Stimulated activated naive CD8-positive, alpha-beta T cell treated with anti-CD3 and anti-CD28 coated beads, Interleukin-15, Interleukin-2, amounts not matched to agents 100 ng/mL and 50 ng/mL, for 24 hours (primary cell): ENCODE data around the gene VMP1.
"Not testable (repeated sequence)": the region's sequence is repeated elsewhere in the genome, so short reads cannot be mapped to it uniquely, and the experiment has no call there.

ENCODE experiments used
- H3K27ac Mint-ChIP-seq: one replicate; pipeline ENCODE4 v1.8.0; 2021; ENCODE audit warnings: mild to moderate bottlenecking, mixed read lengths
- H3K27me3 Mint-ChIP-seq: one replicate; pipeline ENCODE4 v1.8.0; 2021; ENCODE audit warnings: mixed read lengths
- H3K36me3 Mint-ChIP-seq: one replicate; pipeline ENCODE4 v1.8.0; 2021; ENCODE audit warnings: low read depth, mixed read lengths
- H3K4me1 Mint-ChIP-seq: one replicate; pipeline ENCODE4 v1.8.0; 2021; ENCODE audit warnings: low read depth, mixed read lengths
- H3K4me3 Mint-ChIP-seq: one replicate; pipeline ENCODE4 v1.8.0; 2021; ENCODE audit warnings: mild to moderate bottlenecking, mixed read lengths
- H3K9me3 Mint-ChIP-seq: one replicate; pipeline ENCODE4 v1.8.0; 2021; ENCODE audit warnings: mixed read lengths

Gene VMP1

GRCh38 chr17:59790910-59791309 is 83.5 kb downstream of the VMP1 start:
- Mint-ChIP-seq H3K4me3 (no peak overlapping the region), H3K36me3 (peaks cover 40% of the 10 kb centered on the region), H3K27me3 (no peaks in the 10 kb centered on the region), H3K9me3 (no peaks in the 10 kb centered on the region), H3K27ac (peak overlapping the region; percentile 86), H3K4me1 (peaks cover 49% of the 10 kb centered on the region)

GRCh38 chr17:59791603-59792457 is 84.4 kb downstream of the VMP1 start:
- Mint-ChIP-seq H3K36me3 (peaks cover 44% of the 10 kb centered on the region), H3K4me3 (no peak overlapping the region), H3K27ac (peak overlapping the region; percentile 32), H3K4me1 (peaks cover 40% of the 10 kb centered on the region), H3K9me3 (no peaks in the 10 kb centered on the region), H3K27me3 (no peaks in the 10 kb centered on the region)

- peaks cover 37% of the 10 kb centered on the region for H3K4me1 Mint-ChIP-seq
Observed at GRCh38 chr17:59792458-59792823, 85.0 kb downstream of the VMP1 start.

GRCh38 chr17:59793205-59793604 is 85.8 kb downstream of the VMP1 start:
- H3K27ac Mint-ChIP-seq, result no peak overlapping the region

More at GRCh38 chr17:59792458-59792823, 85.0 kb downstream of the VMP1 start:
- H3K27ac Mint-ChIP-seq, result peak overlapping the region; percentile 32
- not testable (repeated sequence) for H3K9me3 Mint-ChIP-seq, H3K4me3 Mint-ChIP-seq, H3K27me3 Mint-ChIP-seq
- peaks cover 39% of the 10 kb centered on the region for H3K36me3 Mint-ChIP-seq

GRCh38 chr17:59796138-59796537 is 88.7 kb downstream of the VMP1 start:
- peaks cover 31% of the 10 kb centered on the region for H3K4me1 Mint-ChIP-seq
- no peaks in the 10 kb centered on the region for H3K9me3 Mint-ChIP-seq
- no peak overlapping the region for H3K4me3 Mint-ChIP-seq
- peak overlapping the region; percentile 8 for H3K27ac Mint-ChIP-seq
- peaks cover 31% of the 10 kb centered on the region for H3K36me3 Mint-ChIP-seq
- H3K27me3 Mint-ChIP-seq, result no peaks in the 10 kb centered on the region

More at GRCh38 chr17:59793205-59793604, 85.8 kb downstream of the VMP1 start:
- H3K4me1 Mint-ChIP-seq, result peaks cover 38% of the 10 kb centered on the region
- no peaks in the 10 kb centered on the region for H3K27me3 Mint-ChIP-seq
- peaks cover 44% of the 10 kb centered on the region for H3K36me3 Mint-ChIP-seq
- H3K4me3 Mint-ChIP-seq, result no peak overlapping the region
- no peaks in the 10 kb centered on the region for H3K9me3 Mint-ChIP-seq

- H3K36me3 Mint-ChIP-seq, result peaks cover 28% of the 10 kb centered on the region
- H3K27ac Mint-ChIP-seq, result peak overlapping the region; percentile 19
- no peaks in the 10 kb centered on the region for H3K9me3 Mint-ChIP-seq
- H3K27me3 Mint-ChIP-seq, result no peaks in the 10 kb centered on the region
- peaks cover 29% of the 10 kb centered on the region for H3K4me1 Mint-ChIP-seq
- H3K4me3 Mint-ChIP-seq, result no peak overlapping the region
Observed at GRCh38 chr17:59796785-59797205, 89.3 kb downstream of the VMP1 start.

- Mint-ChIP-seq H3K27me3 (no peaks in the 10 kb centered on the region), H3K9me3 (no peaks in the 10 kb centered on the region), H3K36me3 (peaks cover 25% of the 10 kb centered on the region), H3K27ac (peak overlapping the region; percentile 10), H3K4me1 (peaks cover 25% of the 10 kb centered on the region), H3K4me3 (no peak overlapping the region)
Observed at GRCh38 chr17:59798111-59798510, 90.7 kb downstream of the VMP1 start.

GRCh38 chr17:59800530-59800942 is 93.1 kb downstream of the VMP1 start:
- Mint-ChIP-seq H3K27ac (no peak overlapping the region), H3K36me3 (peaks cover 21% of the 10 kb centered on the region), H3K4me3 (no peak overlapping the region), H3K9me3 (no peaks in the 10 kb centered on the region), H3K27me3 (no peaks in the 10 kb centered on the region), H3K4me1 (peaks cover 37% of the 10 kb centered on the region)

- Mint-ChIP-seq H3K36me3 (peaks cover 16% of the 10 kb centered on the region), H3K4me3 (no peak overlapping the region), H3K4me1 (peaks cover 37% of the 10 kb centered on the region), H3K27ac (no peak overlapping the region), H3K9me3 (no peaks in the 10 kb centered on the region), H3K27me3 (no peaks in the 10 kb centered on the region)
Observed at GRCh38 chr17:59802160-59802559, 94.7 kb downstream of the VMP1 start.

- no peak overlapping the region for H3K27ac Mint-ChIP-seq
- H3K4me1 Mint-ChIP-seq, result peaks cover 19% of the 10 kb centered on the region
- H3K27me3 Mint-ChIP-seq, result no peaks in the 10 kb centered on the region
- H3K9me3 Mint-ChIP-seq, result no peaks in the 10 kb centered on the region
- no peak overlapping the region for H3K4me3 Mint-ChIP-seq
- peaks cover 22% of the 10 kb centered on the region for H3K36me3 Mint-ChIP-seq
Observed at GRCh38 chr17:59804901-59805465, 97.5 kb downstream of the VMP1 start.

GRCh38 chr17:59806322-59806721 is 98.9 kb downstream of the VMP1 start:
- H3K27me3 Mint-ChIP-seq, H3K9me3 Mint-ChIP-seq, H3K4me3 Mint-ChIP-seq, H3K27ac Mint-ChIP-seq: not testable (repeated sequence)
- H3K36me3 Mint-ChIP-seq, result peaks cover 26% of the 10 kb centered on the region
- H3K4me1 Mint-ChIP-seq, result peaks cover 18% of the 10 kb centered on the region

- no peaks in the 10 kb centered on the region for H3K27me3 Mint-ChIP-seq
- H3K9me3 Mint-ChIP-seq, result no peaks in the 10 kb centered on the region
- peaks cover 33% of the 10 kb centered on the region for H3K4me1 Mint-ChIP-seq
- peaks cover 38% of the 10 kb centered on the region for H3K36me3 Mint-ChIP-seq
- no peak overlapping the region for H3K27ac Mint-ChIP-seq
- no peak overlapping the region for H3K4me3 Mint-ChIP-seq
Observed at GRCh38 chr17:59807892-59808509, 100.5 kb downstream of the VMP1 start.

- Mint-ChIP-seq H3K36me3 (peaks cover 49% of the 10 kb centered on the region), H3K27ac (no peak overlapping the region)
Observed at GRCh38 chr17:59810894-59811153, 103.4 kb downstream of the VMP1 start.

GRCh38 chr17:59811209-59811608 is 103.8 kb downstream of the VMP1 start:
- Mint-ChIP-seq H3K4me3 (no peak overlapping the region), H3K36me3 (peaks cover 53% of the 10 kb centered on the region), H3K27ac (no peak overlapping the region), H3K9me3 (no peaks in the 10 kb centered on the region), H3K4me1 (peaks cover 25% of the 10 kb centered on the region), H3K27me3 (no peaks in the 10 kb centered on the region)

More at GRCh38 chr17:59810894-59811153, 103.4 kb downstream of the VMP1 start:
- H3K9me3 Mint-ChIP-seq, result no peaks in the 10 kb centered on the region
- H3K4me1 Mint-ChIP-seq, result peaks cover 23% of the 10 kb centered on the region
- H3K4me3 Mint-ChIP-seq, result no peak overlapping the region
- no peaks in the 10 kb centered on the region for H3K27me3 Mint-ChIP-seq

GRCh38 chr17:59812139-59812538 is 104.7 kb downstream of the VMP1 start:
- Mint-ChIP-seq H3K27ac (peak overlapping the region; percentile 45), H3K4me1 (peaks cover 25% of the 10 kb centered on the region)

More at GRCh38 chr17:59812139-59812538, 104.7 kb downstream of the VMP1 start:
- Mint-ChIP-seq H3K27me3 (no peaks in the 10 kb centered on the region), H3K36me3 (peaks cover 55% of the 10 kb centered on the region), H3K4me3 (peak overlapping the region; percentile 3), H3K9me3 (no peaks in the 10 kb centered on the region)
